Endothelial cell (in vitro differentiated cells): Measurements from ENCODE around the gene KIF16B. TPM values are rescaled to one million over a fixed set of nuclear protein-coding genes. Genes with fewer than 3 reads are reported as not detected.

Source experiments
- DNase-seq: peaks from one replicate; pipeline ENCODE4 v3.0.0; 2021; ENCODE audit warnings: low spot score
- H3K27ac Mint-ChIP-seq: one replicate; pipeline ENCODE4 v1.8.0; 2021; ENCODE audit warnings: mixed read lengths, inconsistent platforms; ENCODE audit not compliant: unreplicated experiment
- H3K27me3 Mint-ChIP-seq: one replicate; pipeline ENCODE4 v1.8.0; 2021; ENCODE audit warnings: mild to moderate bottlenecking, moderate library complexity, mixed read lengths, inconsistent platforms; ENCODE audit not compliant: unreplicated experiment
- H3K36me3 Mint-ChIP-seq: one replicate; pipeline ENCODE4 v1.8.0; 2021; ENCODE audit warnings: mild to moderate bottlenecking, low read depth, mixed read lengths, inconsistent platforms; ENCODE audit not compliant: unreplicated experiment
- H3K4me1 Mint-ChIP-seq: one replicate; pipeline ENCODE4 v1.8.0; 2021; ENCODE audit warnings: mild to moderate bottlenecking, mixed read lengths, inconsistent platforms; ENCODE audit not compliant: unreplicated experiment
- H3K4me3 Mint-ChIP-seq: one replicate; pipeline ENCODE4 v1.8.0; 2021; ENCODE audit warnings: mild to moderate bottlenecking, mixed read lengths, inconsistent platforms; ENCODE audit not compliant: unreplicated experiment
- H3K9me3 Mint-ChIP-seq: one replicate; pipeline ENCODE4 v1.8.0; 2021; ENCODE audit warnings: mixed read lengths, inconsistent platforms; ENCODE audit not compliant: unreplicated experiment
- total RNA-seq: library from RNA; stranded (reverse); fragmentation: NEBNext Ultra II Directional; extraction: Animal tissue kit (Norgen Biotek cat#: 25700); gene quantifications from one replicate; pipeline ENCODE4 v1.2.1, GENCODE V29; 2021; ENCODE audit not compliant: unreplicated experiment
- TF ChIP-seq, protein P1 (sequence below): fragments of 200-600 bp; sonication (generic); IDR thresholded peaks from one replicate; pipeline ENCODE4 v1.5.0; 2021; ENCODE audit warnings: antibody characterized with exemption; ENCODE audit not compliant: unreplicated experiment

KIF16B gene
- total RNA-seq, 1 donor from 2014 or later = 10.5 TPM

DNA sequence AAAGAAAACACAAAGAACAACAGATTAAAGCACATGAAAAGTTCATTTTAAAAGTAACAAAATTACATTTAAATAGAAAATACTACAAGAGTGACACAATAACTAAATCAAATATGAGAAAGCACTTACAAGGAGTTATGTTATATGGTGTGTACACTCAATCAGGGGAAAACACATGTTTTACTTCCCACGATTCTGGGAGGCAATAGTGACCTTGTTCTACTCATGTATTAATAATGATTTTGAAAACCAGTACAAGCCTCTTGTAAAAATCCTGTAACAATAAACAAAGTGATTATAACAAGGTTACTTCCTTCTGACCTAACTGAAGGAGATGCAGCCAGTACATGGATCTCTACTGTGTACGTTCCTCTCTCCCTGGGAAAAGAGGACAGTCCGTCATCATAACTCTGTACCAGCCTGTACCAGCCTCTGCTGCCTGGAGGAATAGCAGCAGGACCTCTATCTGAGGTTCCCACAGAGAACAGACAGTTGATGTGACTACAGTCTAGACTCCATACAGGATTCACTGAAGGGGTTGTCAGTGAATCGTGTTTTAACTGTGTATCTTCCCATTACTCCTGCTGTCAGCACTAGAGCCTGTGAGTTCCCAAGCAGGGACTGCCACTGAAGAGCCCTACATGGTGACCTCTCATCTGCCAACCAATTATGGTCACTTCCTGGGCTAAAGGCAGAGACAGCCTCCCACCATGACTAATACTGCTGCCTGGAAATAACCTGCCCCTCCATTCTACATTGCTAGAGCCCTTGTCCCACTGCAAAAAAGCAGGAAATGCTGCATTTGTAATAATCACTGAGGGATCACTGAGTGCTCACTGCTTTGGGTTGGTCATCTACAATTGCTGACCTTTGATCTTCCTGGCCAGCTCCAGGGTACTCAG lies 149.7 kb downstream of the KIF16B start:
- H3K4me1 Mint-ChIP-seq = no peaks in the 10 kb centered on the region
- no peak for DNase-seq
- TF ChIP-seq, protein P1, sequence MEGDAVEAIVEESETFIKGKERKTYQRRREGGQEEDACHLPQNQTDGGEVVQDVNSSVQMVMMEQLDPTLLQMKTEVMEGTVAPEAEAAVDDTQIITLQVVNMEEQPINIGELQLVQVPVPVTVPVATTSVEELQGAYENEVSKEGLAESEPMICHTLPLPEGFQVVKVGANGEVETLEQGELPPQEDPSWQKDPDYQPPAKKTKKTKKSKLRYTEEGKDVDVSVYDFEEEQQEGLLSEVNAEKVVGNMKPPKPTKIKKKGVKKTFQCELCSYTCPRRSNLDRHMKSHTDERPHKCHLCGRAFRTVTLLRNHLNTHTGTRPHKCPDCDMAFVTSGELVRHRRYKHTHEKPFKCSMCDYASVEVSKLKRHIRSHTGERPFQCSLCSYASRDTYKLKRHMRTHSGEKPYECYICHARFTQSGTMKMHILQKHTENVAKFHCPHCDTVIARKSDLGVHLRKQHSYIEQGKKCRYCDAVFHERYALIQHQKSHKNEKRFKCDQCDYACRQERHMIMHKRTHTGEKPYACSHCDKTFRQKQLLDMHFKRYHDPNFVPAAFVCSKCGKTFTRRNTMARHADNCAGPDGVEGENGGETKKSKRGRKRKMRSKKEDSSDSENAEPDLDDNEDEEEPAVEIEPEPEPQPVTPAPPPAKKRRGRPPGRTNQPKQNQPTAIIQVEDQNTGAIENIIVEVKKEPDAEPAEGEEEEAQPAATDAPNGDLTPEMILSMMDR = no peak
- H3K27ac Mint-ChIP-seq = no peak overlapping the region
- H3K27me3 Mint-ChIP-seq = no peaks in the 10 kb centered on the region
- H3K9me3 Mint-ChIP-seq = no peaks in the 10 kb centered on the region
- peaks cover 29% of the 10 kb centered on the region for H3K36me3 Mint-ChIP-seq
- H3K4me3 Mint-ChIP-seq = no peak overlapping the region

- Mint-ChIP-seq H3K4me3 (no peak overlapping the region), H3K27me3 (no peaks in the 10 kb centered on the region), H3K4me1 (no peaks in the 10 kb centered on the region), H3K36me3 (peaks cover 14% of the 10 kb centered on the region), H3K9me3 (no peaks in the 10 kb centered on the region), H3K27ac (no peak overlapping the region)
- TF ChIP-seq, protein P1 = no peak
- no peak for DNase-seq
Observed at GRCh38 chr20:16419138-16419715, 154.0 kb downstream of the KIF16B start.

DNA sequence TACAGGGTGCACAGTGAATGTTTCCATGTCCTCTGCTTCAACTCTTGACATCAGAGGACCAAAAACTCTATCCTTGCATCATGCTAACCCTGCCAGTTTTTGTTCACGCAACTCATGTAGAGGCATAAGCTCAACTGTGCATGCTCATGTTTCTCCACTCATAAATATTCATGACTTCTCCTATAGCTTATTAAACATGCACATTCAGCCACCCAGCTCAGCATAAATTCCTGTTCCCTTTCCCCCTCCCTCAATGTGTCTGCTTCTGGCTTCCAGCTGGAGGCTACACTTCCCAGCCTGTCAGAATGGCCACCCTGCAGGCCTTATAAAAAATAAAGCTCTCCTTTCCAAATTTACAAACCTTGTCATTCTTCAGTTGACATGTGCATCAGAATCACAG lies 154.6 kb downstream of the KIF16B start:
- TF ChIP-seq, protein P1 = no peak
- Mint-ChIP-seq H3K36me3 (peaks cover 8% of the 10 kb centered on the region), H3K27ac (no peak overlapping the region), H3K27me3 (no peaks in the 10 kb centered on the region), H3K9me3 (no peaks in the 10 kb centered on the region), H3K4me1 (no peaks in the 10 kb centered on the region), H3K4me3 (no peak overlapping the region)
- no peak for DNase-seq

DNA sequence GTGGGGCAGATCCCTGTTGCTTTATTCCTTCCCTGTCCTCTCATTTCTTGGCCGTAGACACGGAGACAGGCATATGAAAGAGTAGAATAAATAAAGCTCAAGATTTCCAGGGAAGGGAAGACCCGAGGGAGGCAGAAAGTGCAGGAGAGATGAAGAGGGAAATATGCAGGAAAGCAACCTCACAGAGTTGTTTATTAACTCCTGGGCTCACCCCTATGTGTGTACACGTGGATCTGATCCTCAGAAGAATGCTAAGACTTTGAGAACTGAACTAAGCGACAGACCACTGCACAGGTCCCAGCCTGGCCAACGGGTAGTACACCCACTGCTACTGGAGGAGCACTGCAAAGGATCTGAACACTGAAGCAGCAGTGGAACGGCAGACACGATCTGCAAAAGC lies 156.2 kb downstream of the KIF16B start:
- H3K27me3 Mint-ChIP-seq = no peaks in the 10 kb centered on the region
- TF ChIP-seq, protein P1 = no peak
- H3K9me3 Mint-ChIP-seq = no peaks in the 10 kb centered on the region
- H3K36me3 Mint-ChIP-seq = peaks cover 8% of the 10 kb centered on the region
- DNase-seq = no peak
- no peak overlapping the region for H3K4me3 Mint-ChIP-seq
- H3K4me1 Mint-ChIP-seq = no peaks in the 10 kb centered on the region
- H3K27ac Mint-ChIP-seq = no peak overlapping the region
